AG09309 (cell line): ENCODE data around the gene APIP.

Experiments used
- DNase-seq: peaks from one replicate; pipeline ENCODE4 v3.0.0-alpha.2; 2010; ENCODE audit warnings: low read depth
- H3K4me3 ChIP-seq: 2 replicates; pipeline ENCODE4 v1.5.1; 2011; ENCODE audit warnings: mild to moderate bottlenecking, low read depth, low read length, moderate library complexity; ENCODE audit not compliant: control insufficient read depth
- TF ChIP-seq, protein P1 (sequence below): IDR thresholded peaks from 2 replicates; pipeline ENCODE4 v1.5.1; 2011; ENCODE audit warnings: mild to moderate bottlenecking, low read depth, low read length, inconsistent platforms; ENCODE audit not compliant: insufficient read depth, control insufficient read depth; ENCODE audit errors: missing control alignments

APIP gene

DNA sequence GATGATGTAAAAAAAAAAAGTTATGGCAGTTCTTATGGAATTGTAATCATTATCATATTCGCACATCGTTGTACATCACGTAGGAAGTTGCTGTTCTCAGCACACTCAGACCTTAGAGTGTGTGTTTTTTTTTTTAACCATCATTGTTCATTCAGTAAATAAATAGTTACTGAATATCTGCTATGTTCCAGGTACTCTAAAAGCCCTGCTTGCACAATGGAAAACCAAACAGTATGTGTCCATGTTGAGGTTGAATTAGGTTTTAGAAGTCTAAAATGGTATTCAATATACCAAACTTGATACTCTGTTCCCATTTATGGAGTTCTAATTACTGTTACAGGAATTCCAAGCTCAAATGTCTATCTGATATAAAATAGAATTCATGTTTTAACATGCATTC, 41.4 kb upstream of the APIP start:
- DNase-seq: no peak
- no peak overlapping the region for H3K4me3 ChIP-seq
- TF ChIP-seq, protein P1, sequence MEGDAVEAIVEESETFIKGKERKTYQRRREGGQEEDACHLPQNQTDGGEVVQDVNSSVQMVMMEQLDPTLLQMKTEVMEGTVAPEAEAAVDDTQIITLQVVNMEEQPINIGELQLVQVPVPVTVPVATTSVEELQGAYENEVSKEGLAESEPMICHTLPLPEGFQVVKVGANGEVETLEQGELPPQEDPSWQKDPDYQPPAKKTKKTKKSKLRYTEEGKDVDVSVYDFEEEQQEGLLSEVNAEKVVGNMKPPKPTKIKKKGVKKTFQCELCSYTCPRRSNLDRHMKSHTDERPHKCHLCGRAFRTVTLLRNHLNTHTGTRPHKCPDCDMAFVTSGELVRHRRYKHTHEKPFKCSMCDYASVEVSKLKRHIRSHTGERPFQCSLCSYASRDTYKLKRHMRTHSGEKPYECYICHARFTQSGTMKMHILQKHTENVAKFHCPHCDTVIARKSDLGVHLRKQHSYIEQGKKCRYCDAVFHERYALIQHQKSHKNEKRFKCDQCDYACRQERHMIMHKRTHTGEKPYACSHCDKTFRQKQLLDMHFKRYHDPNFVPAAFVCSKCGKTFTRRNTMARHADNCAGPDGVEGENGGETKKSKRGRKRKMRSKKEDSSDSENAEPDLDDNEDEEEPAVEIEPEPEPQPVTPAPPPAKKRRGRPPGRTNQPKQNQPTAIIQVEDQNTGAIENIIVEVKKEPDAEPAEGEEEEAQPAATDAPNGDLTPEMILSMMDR: no peak

DNA sequence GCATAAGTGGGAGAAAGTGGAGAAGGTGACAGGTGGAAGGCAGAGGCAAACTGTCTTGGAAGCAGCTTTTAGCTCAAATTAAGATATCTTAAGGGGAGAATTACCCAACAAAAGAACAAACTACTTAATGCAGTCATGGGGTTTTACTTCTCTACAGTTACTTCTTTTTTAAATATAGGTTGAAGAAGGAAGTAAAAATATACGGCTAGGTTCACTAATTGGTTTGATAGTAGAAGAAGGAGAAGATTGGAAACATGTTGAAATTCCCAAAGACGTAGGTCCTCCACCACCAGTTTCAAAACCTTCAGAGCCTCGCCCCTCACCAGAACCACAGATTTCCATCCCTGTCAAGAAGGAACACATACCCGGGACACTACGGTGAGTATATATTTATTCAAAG, 41.0 kb upstream of the APIP start:
- TF ChIP-seq, protein P1: no peak
- DNase-seq: no peak
- no peak overlapping the region for H3K4me3 ChIP-seq

DNA sequence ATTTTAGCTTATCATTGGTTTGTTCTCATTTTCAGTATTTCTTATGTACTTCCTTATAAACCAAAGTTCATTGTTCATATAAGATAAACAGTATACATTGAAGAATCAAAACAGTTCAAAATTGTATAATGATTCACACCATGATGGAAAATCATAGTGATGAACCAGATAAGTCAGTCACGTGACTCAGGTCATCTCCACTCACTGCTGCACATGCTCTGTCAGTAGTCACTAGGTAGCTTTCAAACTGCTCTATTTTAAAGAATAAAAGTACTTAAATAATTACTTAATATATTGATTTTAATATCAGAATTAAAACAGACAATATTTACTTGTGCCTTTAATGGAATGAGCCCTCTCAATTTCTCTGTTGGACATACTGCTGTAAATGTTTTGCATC, 37.8 kb upstream of the APIP start:
- no peak overlapping the region for H3K4me3 ChIP-seq
- TF ChIP-seq, protein P1: no peak
- DNase-seq: no peak

GRCh38 chr11:34948696-34949095, 32.5 kb upstream of the APIP start:
- DNase-seq: peak; percentile 29
- TF ChIP-seq, protein P1: no peak

GRCh38 chr11:34944692-34945091, 28.5 kb upstream of the APIP start:
- TF ChIP-seq, protein P1: no peak
- DNase-seq: no peak
- H3K4me3 ChIP-seq: no peak overlapping the region

More at GRCh38 chr11:34948696-34949095, 32.5 kb upstream of the APIP start:
- H3K4me3 ChIP-seq: no peak overlapping the region

GRCh38 chr11:34941688-34942087, 25.5 kb upstream of the APIP start:
- TF ChIP-seq, protein P1: no peak
- DNase-seq: no peak
- no peak overlapping the region for H3K4me3 ChIP-seq
